Right lobe of liver (tissue), 6 donors: Measurements from ENCODE around the gene RPL18. TPM values are rescaled to one million over a fixed set of nuclear protein-coding genes. Genes with fewer than 3 reads are reported as not detected.

ENCODE experiments used
- ATAC-seq, 4 donors: fragments of 200-7000 bp; cut with Tn5 transposase; one replicate each; pipeline ENCODE4 v1.9.1; 2020; ENCODE audit warnings: mild to moderate bottlenecking in 4 of 4, moderate library complexity in 4 of 4
- DNase-seq, 3 donors: peaks; one replicate each; pipeline ENCODE4 v3.0.0-alpha.2; 2020
- H3K27ac ChIP-seq, 3 donors: fragments of 200-600 bp; one replicate each; pipeline ENCODE4 v1.8.0; 2022
- H3K27me3 ChIP-seq, 2 donors: fragments of 200-600 bp; one replicate each; pipeline ENCODE4 v1.8.0; 2022
- H3K36me3 ChIP-seq, 4 donors: fragments of 200-600 bp; sonication (generic) in 1 of 4; one replicate each; pipeline versions ENCODE4 v1.5.1 to v1.8.0; 2017 to 2022; ENCODE audit warnings: control low read depth in 1 of 4
- H3K4me1 ChIP-seq, 4 donors: fragments of 200-600 bp; sonication (generic) in 1 of 4; one replicate each; pipeline versions ENCODE4 v1.5.1 to v1.8.0; 2017 to 2022; ENCODE audit warnings: control low read depth in 1 of 4
- H3K4me3 ChIP-seq, 3 donors: fragments of 200-600 bp; one replicate each; pipeline ENCODE4 v1.8.0; 2022
- H3K9me3 ChIP-seq, 4 donors: fragments of 200-600 bp; sonication (generic) in 1 of 4; one replicate each; pipeline versions ENCODE4 v1.5.1 to v1.8.0; 2017 to 2022; ENCODE audit warnings: control low read depth in 1 of 4
- CTCF ChIP-seq, 4 donors: fragments of 200-600 bp in 3 of 4; fragments of 450-650 bp in 1 of 4; IDR thresholded peaks; one replicate each; pipeline versions ENCODE4 v1.5.1 to v1.8.0; 2016 to 2022; ENCODE audit warnings: antibody characterized with exemption in 4 of 4, mild to moderate bottlenecking in 2 of 4
- POLR2A ChIP-seq: fragments of 450-650 bp; IDR thresholded peaks from one replicate; pipeline ENCODE4 v1.6.1; 2017; ENCODE audit warnings: antibody characterized with exemption, mild to moderate bottlenecking
- WGBS: methylation state at CpG from one replicate; pipeline ENCODE4 v1.1.6; 2018; ENCODE audit warnings: low coverage, low lambda C conversion rate; ENCODE audit not compliant: insufficient coverage; ENCODE audit errors: missing lambda C conversion rate; 5-methylcytosine and 5-hydroxymethylcytosine counted together
- intact Hi-C, 2 donors: fragments of 100-400 bp; cut with DNase I; formaldehyde crosslinking; loops; one replicate each; pipeline versions ENCODE4 v1.11.2 to v1.14.1; 2022
- total RNA-seq, 6 experiments: library from RNA; depleted of rRNA in 2 of 6; stranded (reverse); fragments of >200 nt in 2 of 6; fragmentation: NEBNext Ultra II Directional in 3 of 6; extraction: Animal tissue kit (Norgen Biotek cat#: 25700) in 3 of 6; gene quantifications; one replicate each; pipeline versions ENCODE4 v1.1.0 to v1.2.4, GENCODE V29; 2016 to 2023
- donor health status: DM: no; HTN: yes; CAD: no.
- donor health status: DM: no; HTN: no; CAD: no.
- donor health status: DM: no; HTN: no; CAD: no.
- donor health status: DM: no; HTN: yes; CAD: no.
- donor health status: DM: no; HTN: yes; CAD: no.

Gene RPL18
- total RNA-seq, 6 experiments from 2014 or later: 355 to 867 (median 385) TPM

GRCh38 chr19:48607359-48607755 lies 11.6 kb downstream of the RPL18 start:
- H3K4me1 ChIP-seq: no peaks in the 10 kb centered on the region
- H3K4me3 ChIP-seq: no peak overlapping the region
- no peak for ATAC-seq
- H3K9me3 ChIP-seq: no peaks in the 10 kb centered on the region
- H3K27me3 ChIP-seq: no peaks in the 10 kb centered on the region
- no peak overlapping the region for H3K27ac ChIP-seq
- no peaks in the 10 kb centered on the region for H3K36me3 ChIP-seq
- intact Hi-C loops: loop anchor here (10.0 kb wide), 2 partner anchors 103 to 293 kb away; no protein-coding TSS in a partner anchor
- no peak for TF ChIP-seq POLR2A
- no peak for TF ChIP-seq CTCF (IDR thresholded peaks at IDR 0.05)
- DNase-seq: no peak
- 75% methylated on average over 7 of the region's 7 CpGs for WGBS

- H3K4me1 ChIP-seq: no peaks in the 10 kb centered on the region
- DNase-seq (no peak), ATAC-seq (peak in 1 of 4 donors; percentile 7)
- no peaks in the 10 kb centered on the region for H3K27me3 ChIP-seq
- no peak within 1 kb of the TSS for H3K27ac ChIP-seq
- WGBS: 80% methylated on average over 2 of the region's 39 CpGs
- H3K36me3 ChIP-seq: no peaks in the 10 kb centered on the region
- intact Hi-C loops: loop anchor here (10.0 kb wide), 2 partner anchors 102 to 292 kb away; no protein-coding TSS in a partner anchor
- H3K9me3 ChIP-seq: no peaks in the 10 kb centered on the region
- no peak within 1 kb of the TSS for H3K4me3 ChIP-seq
- no peak for TF ChIP-seq POLR2A
- no peak for TF ChIP-seq CTCF (IDR thresholded peaks at IDR 0.05)
These were observed 12.3 kb downstream of the RPL18 start, which contains the start of gene SPACA4 for GRCh38 chr19:48606463-48607358. TSS of gene SPACA4 (plus strand) at chr19:48606742. CDS start at chr19:48606979, 237 bp downstream.

- no peak for DNase-seq
- no peak overlapping the region for H3K27ac ChIP-seq
- no peaks in the 10 kb centered on the region for H3K27me3 ChIP-seq
- 82% methylated on average over 4 of the region's 9 CpGs for WGBS
- TF ChIP-seq POLR2A (no peak), CTCF (IDR thresholded peaks at IDR 0.05) (no peak)
- no peaks in the 10 kb centered on the region for H3K36me3 ChIP-seq
- H3K9me3 ChIP-seq: no peaks in the 10 kb centered on the region
- intact Hi-C loops: loop anchor here (10.0 kb wide), 2 partner anchors 99 to 289 kb away; no protein-coding TSS in a partner anchor
- no peak overlapping the region for H3K4me3 ChIP-seq
- ATAC-seq: no peak
- no peaks in the 10 kb centered on the region for H3K4me1 ChIP-seq
These were observed 15.1 kb downstream of the RPL18 start for GRCh38 chr19:48603850-48604249.

- Histone ChIP-seq H3K36me3 (no peaks in the 10 kb centered on the region), H3K4me1 (no peaks in the 10 kb centered on the region), H3K4me3 (no peak overlapping the region), H3K27ac (no peak overlapping the region), H3K9me3 (no peaks in the 10 kb centered on the region), H3K27me3 (no peaks in the 10 kb centered on the region)
- 91% methylated on average over 22 of the region's 39 CpGs for WGBS
- intact Hi-C loops: loop anchor here (10.0 kb wide), 2 partner anchors 99 to 289 kb away; no protein-coding TSS in a partner anchor
- DNase-seq (no peak), ATAC-seq (no peak)
- TF ChIP-seq CTCF (IDR thresholded peaks at IDR 0.05) (no peak), POLR2A (no peak)
These were observed 15.5 kb downstream of the RPL18 start for GRCh38 chr19:48603449-48603848.
